HG03135 (cell line): Measurements from ENCODE around the gene WFDC1.

Experiments used
- ATAC-seq: cut with Tn5 transposase; IDR thresholded peaks from one replicate; pipeline ENCODE4 v1.9.1; 2021; ENCODE audit warnings: mild to moderate bottlenecking, moderate library complexity; ENCODE audit not compliant: unreplicated experiment

The WFDC1 gene

GRCh38 chr16:84271866-84272265 is 22.8 kb upstream of the WFDC1 start:
- ATAC-seq, result no peak

DNA sequence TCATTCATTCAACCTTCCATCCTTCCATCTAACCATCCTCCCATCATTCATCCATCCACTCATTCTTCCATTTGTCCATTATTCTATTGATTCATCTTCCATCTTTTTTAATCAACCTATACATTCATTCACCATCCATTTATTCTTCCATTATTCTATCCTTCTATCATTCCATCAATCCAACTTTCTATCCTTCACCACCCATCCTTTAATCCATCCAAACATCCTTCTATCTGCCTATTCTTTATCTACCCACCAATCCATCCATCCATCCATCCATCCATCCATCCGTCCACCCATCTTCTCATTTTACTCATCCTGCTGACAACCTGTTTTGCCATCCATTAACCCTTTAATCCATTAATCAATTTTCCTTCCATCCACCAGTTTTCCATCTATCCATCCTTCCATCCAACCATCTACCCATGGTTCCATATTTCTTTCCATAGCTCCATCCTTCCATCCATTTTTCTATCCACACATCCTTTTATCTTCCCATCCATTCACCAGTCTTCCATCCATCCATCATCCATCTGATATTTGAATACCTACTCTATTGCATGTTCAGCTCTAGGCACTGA is 21.8 kb upstream of the WFDC1 start:
- no peak for ATAC-seq

DNA sequence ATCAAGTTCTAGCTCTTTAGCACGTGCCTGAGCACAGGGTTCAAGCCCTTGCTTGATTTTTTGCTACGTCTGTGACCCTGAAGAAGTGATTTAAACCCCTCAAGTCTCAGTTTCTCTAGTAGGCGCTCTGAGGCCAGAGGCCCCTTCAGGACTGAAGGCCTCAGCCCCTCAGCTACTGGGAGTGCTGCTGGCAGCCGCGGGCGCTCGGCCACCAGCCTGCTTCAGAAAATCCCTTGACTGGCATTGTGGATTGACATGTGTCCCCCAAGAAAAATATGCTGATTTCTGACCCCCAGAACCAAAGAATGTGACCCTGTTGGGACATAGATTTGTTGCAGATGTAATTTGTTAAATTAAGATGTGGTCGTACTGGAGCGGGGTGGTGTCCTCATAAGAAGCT is 20.2 kb upstream of the WFDC1 start:
- no peak for ATAC-seq

DNA sequence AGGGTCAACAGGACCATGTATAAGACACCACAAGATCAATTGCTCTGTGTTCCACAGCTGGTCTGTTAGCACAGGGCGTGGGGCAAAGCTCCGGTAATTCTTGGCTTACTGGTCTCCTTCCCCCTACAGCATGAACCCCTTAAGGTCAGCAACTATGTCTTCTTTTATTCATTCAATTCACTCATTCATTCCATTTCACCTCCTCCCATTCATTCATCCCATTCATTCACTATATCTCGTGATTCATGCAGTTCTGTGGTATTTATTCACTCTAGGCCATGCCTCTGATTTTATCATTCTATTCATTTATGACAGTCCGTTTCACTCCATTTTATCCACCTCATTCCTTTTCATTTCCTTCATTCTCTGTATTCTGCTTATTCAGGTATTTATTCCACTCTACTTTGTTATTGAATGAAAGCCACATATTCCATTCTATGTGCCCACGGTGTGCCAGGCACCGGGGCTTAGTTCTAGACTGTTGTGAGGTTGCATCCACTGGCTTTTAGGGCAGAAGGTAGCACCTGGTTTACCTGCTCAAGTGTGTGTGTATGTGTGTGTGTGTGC is 19.0 kb upstream of the WFDC1 start:
- no peak for ATAC-seq

DNA sequence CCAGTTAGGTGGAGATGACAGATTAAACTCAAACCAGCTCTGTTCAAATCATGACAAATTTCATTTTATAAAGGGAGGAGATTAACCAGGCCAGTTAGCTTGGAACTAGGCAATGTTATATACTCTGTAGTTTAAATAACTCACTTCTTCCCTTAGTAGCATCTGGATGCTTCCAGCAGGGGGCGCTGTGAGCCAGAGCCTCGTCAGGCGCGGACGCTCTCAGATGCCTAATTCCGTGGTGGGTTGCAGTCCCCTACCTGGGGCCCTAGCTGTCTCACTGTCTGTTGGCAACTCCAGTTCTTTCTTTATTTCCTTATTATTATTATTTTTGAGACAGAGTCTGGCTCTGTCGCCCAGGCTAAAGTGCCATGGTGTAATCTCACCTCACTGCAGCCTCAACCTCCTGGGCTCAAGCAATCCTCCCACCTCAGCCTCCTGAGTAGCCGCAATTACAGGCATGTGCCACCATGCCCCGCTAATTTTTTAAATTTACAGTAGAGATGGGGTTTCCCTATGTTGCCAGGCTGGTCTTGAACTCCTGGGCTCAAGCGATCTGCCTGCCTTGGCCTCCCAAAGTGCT is 17.3 kb upstream of the WFDC1 start:
- ATAC-seq, result peak; percentile 59

- ATAC-seq, result no peak
Measured at GRCh38 chr16:84278333-84278732, 16.3 kb upstream of the WFDC1 start.

- ATAC-seq, result no peak
Measured at GRCh38 chr16:84278968-84279367, 15.7 kb upstream of the WFDC1 start.

GRCh38 chr16:84279881-84280280 is 14.8 kb upstream of the WFDC1 start:
- no peak for ATAC-seq

DNA sequence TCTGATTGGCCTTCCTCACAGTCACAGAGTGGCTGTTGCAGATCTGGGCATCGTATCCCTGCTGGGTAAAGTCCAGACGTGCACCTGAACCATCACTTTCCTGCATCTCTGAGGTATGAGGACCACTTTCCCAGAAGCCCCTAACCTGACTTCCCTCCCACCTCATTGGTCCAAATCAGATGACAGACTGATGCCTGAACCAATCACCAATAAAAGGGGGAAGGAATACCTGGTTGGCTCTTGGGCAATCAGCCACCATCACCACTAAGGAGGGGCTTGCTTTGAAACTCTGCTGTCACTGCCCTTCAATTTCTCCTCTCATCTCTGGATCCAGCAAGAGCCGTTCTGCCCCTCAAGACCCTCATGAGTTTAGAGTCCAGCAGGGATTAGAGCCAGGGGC is 13.6 kb upstream of the WFDC1 start:
- ATAC-seq, result no peak

DNA sequence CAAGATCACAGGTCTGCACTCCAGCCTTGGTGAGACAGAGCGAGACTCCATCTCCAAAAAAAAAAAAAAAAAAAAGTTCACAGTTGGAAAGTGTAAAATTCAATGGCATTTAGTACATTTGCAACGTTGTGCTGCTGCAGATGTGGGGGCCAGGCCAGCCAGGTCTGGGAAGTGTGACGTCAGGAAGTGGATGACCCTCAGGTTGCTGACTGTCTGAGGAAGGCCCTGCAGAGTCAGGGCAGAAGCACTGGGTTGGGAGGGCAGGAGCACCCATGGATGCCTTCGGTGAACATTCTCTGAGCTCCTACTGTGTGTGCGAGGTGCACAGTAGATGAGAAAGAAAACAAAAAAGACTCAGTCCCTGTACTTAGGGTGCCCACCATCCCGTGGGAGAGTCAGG is 12.1 kb upstream of the WFDC1 start:
- ATAC-seq, result no peak

DNA sequence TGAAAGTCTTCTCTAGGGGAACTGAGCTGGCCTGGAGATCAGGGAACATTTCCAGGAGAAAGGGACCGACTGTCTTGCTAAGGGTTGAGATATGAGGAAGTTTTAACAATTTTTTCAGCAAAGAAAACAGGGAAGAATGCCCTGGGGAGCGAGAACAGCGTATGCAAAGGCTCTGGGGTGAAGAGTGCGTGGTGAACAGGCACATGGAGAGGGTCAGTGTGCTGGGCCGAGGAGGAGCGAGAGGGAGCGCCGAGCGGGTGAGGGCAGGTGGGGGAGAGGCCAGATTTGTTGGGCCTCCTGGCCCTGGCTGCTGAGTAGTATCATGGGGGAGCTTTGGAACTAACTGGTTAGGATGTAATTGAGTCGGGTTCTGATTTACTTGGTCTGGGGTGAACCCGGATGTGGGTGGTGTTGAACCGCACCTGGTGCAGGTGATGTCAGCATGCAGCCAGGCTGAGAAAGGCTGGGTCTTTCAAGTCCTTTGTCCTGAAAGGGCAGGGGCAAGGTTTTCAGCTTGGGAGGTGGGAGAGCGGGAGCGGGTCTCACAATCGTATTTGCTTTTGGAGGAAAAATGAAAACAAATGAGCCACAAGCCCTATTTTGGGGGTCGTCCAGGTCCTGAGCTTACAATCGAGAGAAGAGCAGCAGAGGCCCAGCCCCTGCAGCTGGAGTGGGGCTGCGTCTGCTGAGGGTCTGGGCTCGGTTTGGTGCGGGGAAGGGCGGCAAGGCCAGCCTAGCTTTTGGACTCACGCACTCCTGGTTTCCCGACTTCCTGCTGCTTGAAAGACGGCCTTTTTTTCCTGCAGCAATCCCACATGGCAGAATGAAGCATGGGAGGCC is 11.1 kb upstream of the WFDC1 start:
- ATAC-seq, result no peak

DNA sequence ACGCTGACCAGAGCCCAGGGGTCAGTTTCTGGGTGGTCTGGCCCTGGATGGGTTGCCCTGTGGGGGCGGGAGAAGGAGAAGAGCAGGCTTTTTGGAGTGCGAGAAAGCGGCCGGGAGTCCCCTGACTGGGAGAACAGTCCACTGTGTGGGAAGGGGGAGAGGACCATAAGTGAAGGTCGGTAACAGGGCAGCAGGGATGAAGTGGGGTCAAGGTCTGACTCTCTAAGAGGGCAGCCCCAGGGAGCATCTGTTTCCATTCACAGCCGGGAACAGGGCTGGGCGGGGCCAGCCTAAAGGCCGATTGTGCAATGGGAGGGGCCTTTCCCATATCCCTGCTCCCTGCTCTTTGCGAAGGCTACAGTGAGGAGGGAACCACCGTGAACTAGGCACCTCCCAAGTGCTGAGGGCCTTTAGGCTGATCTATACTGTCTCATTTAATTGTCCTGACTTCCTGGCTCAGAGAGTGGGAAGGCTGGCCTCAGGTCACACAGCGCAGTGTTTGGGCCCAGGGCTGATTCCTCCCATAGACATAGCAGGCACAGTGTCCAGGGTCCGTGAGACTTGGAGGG is 10.4 kb upstream of the WFDC1 start:
- no peak for ATAC-seq

DNA sequence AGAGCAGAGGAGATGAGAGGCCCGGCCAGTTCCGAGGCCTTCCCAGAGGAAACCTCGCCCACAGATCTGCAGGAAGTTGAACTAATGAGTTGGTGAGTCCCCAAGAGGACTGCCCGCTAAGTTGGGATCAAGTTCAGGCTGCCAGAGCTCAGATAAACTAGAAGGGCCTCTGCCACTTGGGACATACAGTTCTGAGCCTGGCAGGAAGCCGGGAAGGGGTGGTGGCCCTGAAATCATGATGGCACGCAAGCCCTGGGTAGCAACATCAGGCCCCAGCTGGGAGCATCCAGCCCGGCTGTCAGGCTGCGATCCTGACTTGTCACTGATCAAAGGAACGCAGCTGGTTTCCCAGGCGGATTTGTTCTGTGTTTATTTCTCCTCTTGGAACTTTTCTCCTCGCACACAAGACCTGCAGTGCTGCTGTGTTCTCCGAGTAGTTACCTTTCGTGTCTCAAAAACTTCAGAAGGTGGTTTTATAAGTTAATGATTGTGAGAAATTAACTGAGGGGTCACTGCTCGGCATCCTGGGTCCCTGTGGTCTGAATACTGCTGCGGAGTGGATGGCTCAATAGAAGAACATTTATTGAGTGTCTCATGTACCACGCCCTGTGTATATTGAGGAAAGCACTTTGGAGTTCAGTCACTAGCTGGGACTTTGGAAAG is 8.0 kb upstream of the WFDC1 start:
- ATAC-seq, result no peak

- no peak for ATAC-seq
Measured at GRCh38 chr16:84288902-84289301, 5.8 kb upstream of the WFDC1 start.

DNA sequence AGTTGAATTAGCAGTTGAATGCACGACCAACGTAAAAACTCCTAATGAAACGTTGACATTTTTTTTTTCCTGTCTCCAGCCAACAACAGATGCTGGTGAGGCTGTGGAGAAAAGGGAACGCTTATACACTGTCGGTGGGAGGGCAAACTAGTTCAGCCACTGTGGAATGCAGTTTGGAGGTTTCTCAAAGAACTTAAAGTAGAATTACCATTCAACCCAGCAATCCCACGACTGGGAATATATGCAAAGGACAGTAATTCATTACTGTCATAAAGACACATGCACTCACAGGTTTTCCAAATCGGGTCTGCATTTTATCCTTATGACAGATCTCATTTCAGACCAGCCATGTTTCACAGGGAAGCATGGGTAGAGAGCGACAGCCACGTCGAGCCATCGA is 3.5 kb upstream of the WFDC1 start:
- no peak for ATAC-seq

- no peak for ATAC-seq
Measured at GRCh38 chr16:84292011-84292410, 2.7 kb upstream of the WFDC1 start.

DNA sequence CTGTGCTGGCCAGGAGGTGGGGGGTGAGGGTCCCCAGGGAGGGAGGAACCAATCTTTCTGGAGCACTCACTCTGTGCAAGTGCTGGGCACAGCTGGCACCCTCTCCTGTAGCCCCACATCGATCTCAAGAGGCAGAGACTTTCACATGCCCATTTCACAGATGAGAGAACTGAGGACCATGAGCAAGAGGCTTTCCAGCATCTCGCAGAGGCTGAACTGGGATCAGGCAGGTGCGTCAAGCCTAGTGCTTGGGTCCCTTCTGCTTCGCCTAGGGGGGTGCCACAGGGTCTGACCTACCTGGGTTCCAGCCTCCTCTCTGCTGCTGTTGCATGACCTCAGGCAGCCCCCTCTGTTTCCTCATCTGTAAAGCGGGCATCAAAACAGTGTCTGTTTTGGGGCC is 1.3 kb upstream of the WFDC1 start:
- no peak for ATAC-seq

DNA sequence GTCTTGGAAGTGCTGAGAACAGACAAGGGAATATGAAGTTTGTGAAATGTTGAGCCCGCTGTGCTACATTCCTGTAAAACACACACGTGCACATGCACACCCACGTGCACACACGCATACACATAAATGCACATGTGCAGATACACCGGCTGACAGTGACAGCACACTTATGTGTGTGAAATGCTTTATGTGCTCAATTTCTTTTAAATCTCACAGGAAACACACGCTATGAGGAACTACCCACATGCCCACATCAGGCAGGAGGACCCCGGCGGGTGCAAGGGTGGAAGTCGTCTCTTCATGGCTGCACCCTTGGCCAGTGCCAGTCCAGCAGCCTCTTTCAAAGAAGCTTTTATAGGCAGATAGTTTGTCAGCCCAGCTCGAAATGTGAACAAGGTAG is 561 bp upstream of the WFDC1 start:
- no peak for ATAC-seq

DNA sequence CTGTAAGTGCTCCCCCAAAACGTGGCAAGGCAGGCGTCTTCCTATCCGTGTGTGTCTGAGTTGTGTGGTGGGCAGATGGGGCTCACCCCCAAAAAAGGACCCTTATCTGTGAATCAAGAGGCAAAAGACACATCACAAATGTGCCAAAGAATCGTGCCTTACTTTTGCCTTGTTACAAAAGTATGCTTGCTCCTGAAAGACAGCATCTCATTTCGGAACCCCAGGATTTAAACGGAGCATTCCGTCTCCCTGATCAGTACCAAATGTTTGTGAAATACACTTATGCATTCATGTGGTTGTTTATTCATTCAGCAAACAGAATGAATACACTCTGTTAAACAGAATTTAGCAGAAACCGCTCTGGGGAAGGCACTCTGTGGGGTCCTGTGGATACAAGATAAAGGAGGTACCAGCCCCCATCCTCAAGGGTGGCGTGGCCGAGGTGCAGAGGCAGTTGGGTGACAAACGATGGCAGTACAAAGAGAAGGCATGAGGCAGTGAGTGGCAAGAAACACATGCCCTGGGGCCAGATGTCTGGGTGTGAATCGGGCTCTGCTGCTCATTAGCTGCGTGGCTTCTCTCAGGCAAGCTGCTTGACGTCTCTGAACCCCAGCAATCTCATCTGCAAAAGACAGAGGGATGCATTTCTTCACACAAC is 654 bp downstream of the WFDC1 start:
- no peak for ATAC-seq

GRCh38 chr16:84298376-84298899 is 3.8 kb downstream of the WFDC1 start:
- no peak for ATAC-seq
